Measurements from ENCODE around the gene KMT5B.

KMT5B gene

DNA sequence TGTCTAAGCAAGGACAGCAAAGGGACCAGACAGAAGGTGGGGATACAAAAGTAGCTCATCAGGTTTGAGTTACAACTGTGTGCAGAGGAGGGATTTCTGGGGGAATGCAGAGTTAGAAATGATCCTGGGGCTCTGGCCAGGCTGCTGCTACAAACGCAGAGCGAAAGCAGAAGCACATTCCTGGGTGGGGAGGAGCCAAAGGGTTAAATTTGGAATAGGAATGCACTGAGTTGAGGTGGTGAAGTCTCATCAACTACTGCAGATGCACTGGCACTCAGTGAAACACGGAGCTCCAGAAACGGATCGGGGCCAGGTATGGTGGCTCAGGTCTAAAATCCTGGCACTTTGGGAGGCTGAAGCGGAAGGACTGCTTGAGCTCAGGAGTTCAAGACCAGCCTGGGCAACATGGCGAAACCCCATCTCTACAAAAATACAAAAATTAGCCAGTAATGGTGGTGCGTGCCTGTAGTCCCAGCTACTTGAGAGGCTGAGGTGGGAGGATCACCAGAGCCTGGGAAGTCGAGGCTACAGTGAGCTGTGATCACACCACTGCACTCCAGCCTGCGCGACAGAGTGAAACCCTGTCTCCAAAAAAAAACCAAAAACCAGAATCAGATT is 95.1 kb downstream of the KMT5B start:
- no peak for DNase-seq (ENCODE audit: low spot score)

DNA sequence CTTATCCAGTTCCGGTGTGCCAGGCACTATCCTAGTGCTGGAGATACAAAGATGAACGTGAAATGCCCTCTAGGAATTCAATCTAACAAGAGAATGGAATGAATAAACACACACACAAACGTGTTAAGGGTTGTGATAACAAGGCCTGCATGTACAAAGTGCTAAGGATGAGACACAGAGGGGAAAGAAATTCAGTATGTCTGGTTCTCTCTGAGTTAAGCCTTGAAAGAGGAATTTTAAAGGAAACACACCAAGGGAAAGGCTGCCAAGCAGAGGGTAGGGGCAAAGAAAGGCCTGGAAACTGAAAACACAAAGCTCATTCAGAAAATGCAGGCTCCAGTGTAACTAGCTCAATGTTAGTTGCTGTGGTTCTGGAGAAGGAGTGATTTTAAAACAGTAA is 96.1 kb downstream of the KMT5B start:
- DNase-seq (ENCODE audit: low spot score): no peak

DNA sequence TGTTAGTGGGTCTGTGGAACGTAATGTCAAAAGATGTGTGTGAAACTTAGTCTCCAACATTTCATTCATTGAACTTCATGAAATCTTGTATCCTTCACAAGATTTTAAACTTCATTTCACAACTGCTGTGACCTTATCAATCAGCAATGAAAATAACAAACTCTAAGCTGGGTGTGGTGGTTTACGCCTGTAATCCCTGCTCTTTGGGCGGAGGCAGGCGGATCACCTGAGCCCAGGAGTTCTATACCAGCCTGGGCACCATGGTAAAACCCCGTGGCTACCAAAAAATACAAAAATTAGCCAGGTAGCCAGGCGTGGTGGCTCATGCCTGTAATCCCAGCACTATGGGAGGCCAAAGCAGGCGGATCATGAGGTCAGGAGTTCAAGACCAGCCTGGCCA is 97.0 kb downstream of the KMT5B start:
- no peak for DNase-seq (ENCODE audit: low spot score)

DNA sequence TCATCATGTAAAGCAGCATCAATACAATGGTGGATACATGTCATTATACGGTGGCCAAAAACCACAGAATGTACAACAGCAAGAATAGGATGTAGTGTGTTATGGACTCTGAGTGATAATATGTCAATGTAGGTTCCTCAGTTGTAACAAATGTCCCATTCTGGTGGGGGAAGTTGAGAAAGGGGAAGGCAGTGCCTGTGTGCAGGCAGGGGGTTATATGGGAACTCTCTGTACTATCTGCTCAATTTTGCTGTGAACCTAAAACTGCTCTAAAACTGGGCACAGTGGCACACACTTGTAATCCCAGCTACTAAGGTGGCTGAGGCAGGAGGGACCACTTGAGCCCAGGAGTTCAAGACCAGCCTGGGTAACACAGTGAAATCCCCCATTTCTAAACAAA is 97.8 kb downstream of the KMT5B start:
- DNase-seq (ENCODE audit: low spot score): no peak

DNA sequence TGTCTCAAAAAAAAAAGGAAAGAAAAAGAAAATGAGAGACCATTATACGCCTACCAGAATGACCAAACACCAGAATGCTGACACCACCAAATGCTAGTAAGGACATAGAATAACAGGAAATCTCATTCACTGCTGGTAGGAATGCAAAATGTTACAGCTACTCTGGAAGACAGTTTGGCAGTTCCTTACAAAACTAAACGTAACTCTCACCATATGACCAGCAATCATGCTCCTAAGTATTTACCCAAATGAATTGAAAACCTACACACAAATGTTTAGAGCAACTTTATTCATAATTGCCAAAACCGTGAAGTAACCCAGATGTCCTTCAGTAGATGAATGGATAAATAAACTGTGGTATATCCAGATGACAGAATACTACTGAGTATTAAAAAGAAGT is 99.1 kb downstream of the KMT5B start:
- no peak for DNase-seq (ENCODE audit: low spot score)

DNA sequence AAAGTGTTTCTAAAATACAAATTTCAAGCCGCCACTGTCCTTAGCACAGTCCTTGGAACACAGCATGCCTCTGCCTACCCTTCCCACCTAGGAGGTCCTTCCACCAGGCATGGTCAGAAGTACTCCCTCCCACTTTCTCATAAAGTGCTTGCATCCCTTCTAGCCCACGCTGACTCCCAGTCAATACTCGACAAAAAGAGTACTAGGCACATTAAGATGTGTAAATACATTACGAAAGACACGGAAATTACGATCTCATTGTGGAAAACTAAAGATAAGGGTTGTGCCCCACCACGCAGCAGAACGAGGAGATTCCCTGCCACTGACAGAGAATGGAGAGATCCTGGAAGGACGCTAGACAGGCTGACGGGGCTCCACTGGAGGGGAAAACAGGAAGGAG is 105.4 kb downstream of the KMT5B start:
- DNase-seq (ENCODE audit: low spot score): no peak

DNA sequence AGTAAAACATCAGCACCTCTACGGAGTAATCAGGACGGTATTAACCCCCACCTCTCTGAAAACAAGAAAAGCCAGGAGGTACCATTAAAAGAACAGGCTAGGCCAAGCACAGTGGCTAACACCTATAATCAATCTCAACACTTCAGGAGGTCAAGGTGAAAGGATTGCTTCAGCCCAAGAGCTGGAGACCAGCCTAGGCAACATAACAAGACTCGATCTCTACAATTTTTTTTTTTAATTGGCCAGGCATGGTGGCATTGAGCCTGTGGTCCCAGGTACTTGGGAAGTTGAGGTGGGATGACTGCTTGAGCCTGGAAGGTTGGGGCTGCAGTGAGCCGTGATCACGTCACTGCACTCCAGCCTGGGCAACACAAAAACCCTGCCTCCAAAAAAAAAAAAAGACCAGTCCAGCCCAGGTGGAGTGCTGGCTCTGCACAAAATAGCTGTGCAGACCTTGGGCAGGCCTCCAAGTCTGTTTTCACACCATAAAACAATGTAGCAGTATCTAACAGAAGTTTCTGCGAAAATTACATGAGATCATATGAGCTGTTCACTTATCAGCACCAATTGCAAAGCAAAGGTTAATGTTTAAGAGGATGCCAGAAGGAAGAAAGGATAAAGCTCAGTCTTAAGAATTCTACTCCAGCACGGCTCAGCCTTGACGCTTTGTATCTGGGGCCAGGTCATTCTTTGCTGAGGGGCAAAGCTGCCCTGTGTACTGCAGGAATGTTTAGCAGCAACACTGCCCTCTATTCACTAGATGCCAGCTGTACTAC is 106.7 kb downstream of the KMT5B start:
- no peak for DNase-seq (ENCODE audit: low spot score)
